ENCODE results near the gene LIN7C.

The LIN7C gene

DNA sequence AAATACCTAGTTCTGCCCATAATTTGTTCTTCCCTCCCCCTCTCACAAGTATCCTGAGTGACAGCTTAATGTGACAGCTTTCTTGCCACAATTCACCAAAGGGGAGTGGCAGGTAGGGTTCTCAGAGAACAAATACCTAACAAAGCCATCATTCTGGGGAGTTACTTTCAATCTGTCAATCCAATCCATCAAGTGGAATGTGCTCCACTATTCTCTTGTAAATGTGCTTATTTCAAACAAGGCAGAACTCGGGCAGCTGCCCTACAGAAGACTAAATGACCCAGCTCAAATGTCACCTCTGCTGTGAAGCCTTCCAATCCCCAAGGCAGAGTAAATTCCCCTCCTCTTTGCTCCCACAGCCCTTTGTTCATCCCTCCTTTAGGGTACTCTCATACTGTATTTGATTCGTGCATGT, 61.8 kb downstream of the LIN7C start:
- peak; percentile 22 for DNase-seq

All from DMS53 (cell line).